HEK293T (cell line): ENCODE results near the gene MACROD1.
"Not testable (repeated sequence)": the region's sequence is repeated elsewhere in the genome, so short reads cannot be mapped to it uniquely, and the experiment has no call there.

Source experiments
- CTCF ChIA-PET: fragments of 350-600 bp; formaldehyde crosslinking; extraction: SDS; loops from one replicate; lab custom pipeline; 2021; ENCODE audit warnings: antibody characterized with exemption, inconsistent platforms; lab: Yijun Ruan, JAX
- POLR2A ChIA-PET: fragments of 350-600 bp; formaldehyde crosslinking; extraction: SDS; loops from one replicate; lab custom pipeline; 2020; ENCODE audit warnings: antibody characterized with exemption, inconsistent platforms; lab: Yijun Ruan, JAX
- DNase-seq: peaks from one replicate; pipeline ENCODE4 v3.0.0; 2012; ENCODE audit warnings: mixed read lengths; ENCODE audit errors: extremely low spot score
- ARNT ChIP-seq: fragments of 450-650 bp; IDR thresholded peaks from 2 replicates; pipeline ENCODE4 v1.6.1; 2017; ENCODE audit warnings: mild to moderate bottlenecking
- BHLHE40 ChIP-seq: fragments of 450-650 bp; IDR thresholded peaks from 2 replicates; pipeline ENCODE4 v1.6.1; 2016; ENCODE audit warnings: mild to moderate bottlenecking, moderate library complexity, borderline replicate concordance
- CTBP1 ChIP-seq: fragments of 450-650 bp; IDR thresholded peaks from 2 replicates; pipeline ENCODE4 v1.6.1; 2016; ENCODE audit warnings: borderline replicate concordance
- ELF4 ChIP-seq: fragments of 450-650 bp; IDR thresholded peaks from 2 replicates; pipeline ENCODE4 v1.6.1; 2017; ENCODE audit warnings: antibody characterized with exemption
- FOXA1 ChIP-seq: fragments of 450-650 bp; IDR thresholded peaks from 2 replicates; pipeline ENCODE4 v1.6.1; 2016; ENCODE audit warnings: mild to moderate bottlenecking
- FOXK2 ChIP-seq: fragments of 450-650 bp; IDR thresholded peaks from 2 replicates; pipeline ENCODE4 v1.6.1; 2016; ENCODE audit warnings: mild to moderate bottlenecking
- FOXM1 ChIP-seq: fragments of 450-650 bp; IDR thresholded peaks from 2 replicates; pipeline ENCODE4 v1.6.1; 2017; ENCODE audit warnings: mild to moderate bottlenecking, borderline replicate concordance
- HDGF ChIP-seq: fragments of 450-650 bp; IDR thresholded peaks from 2 replicates; pipeline ENCODE4 v1.6.1; 2017; ENCODE audit warnings: antibody characterized with exemption, borderline replicate concordance
- L3MBTL2 ChIP-seq: fragments of 450-650 bp; conservative IDR thresholded peaks from 2 replicates; pipeline ENCODE4 v1.6.1; 2016; ENCODE audit warnings: mild to moderate bottlenecking
- LEF1 ChIP-seq: fragments of 450-650 bp; IDR thresholded peaks from 2 replicates; pipeline ENCODE4 v1.6.1; 2017; ENCODE audit warnings: mild to moderate bottlenecking, borderline replicate concordance
- NFRKB ChIP-seq: fragments of 450-650 bp; IDR thresholded peaks from 2 replicates; pipeline ENCODE4 v1.6.1; 2016; ENCODE audit warnings: mild to moderate bottlenecking, moderate library complexity
- PKNOX1 ChIP-seq: fragments of 450-650 bp; IDR thresholded peaks from 2 replicates; pipeline ENCODE4 v1.6.1; 2016
- SP1 ChIP-seq: fragments of 450-650 bp; IDR thresholded peaks from 2 replicates; pipeline ENCODE4 v1.6.1; 2017
- SUZ12 ChIP-seq: fragments of 450-650 bp; IDR thresholded peaks from 2 replicates; pipeline ENCODE4 v1.6.1; 2016; ENCODE audit warnings: mild to moderate bottlenecking
- TARDBP ChIP-seq: fragments of 450-650 bp; IDR thresholded peaks from 2 replicates; pipeline ENCODE4 v1.6.1; 2016
- ZNF384 ChIP-seq: fragments of 450-650 bp; IDR thresholded peaks from 2 replicates; pipeline ENCODE4 v1.6.1; 2016

The MACROD1 gene

GRCh38 chr11:64048042-64048854 is 117.7 kb downstream of the MACROD1 start:
- TF ChIP-seq HDGF (no peak), ZNF384 (no peak), FOXM1 (no peak), ELF4 (no peak), SP1 (no peak), FOXK2 (no peak), ARNT (no peak), NFRKB (no peak), LEF1 (no peak), SUZ12 (no peak), CTBP1 (no peak), TARDBP (no peak), L3MBTL2 (no peak), PKNOX1 (no peak), FOXA1 (no peak), BHLHE40 (no peak)
- ChIA-PET CTCF (no interaction called here), POLR2A (no interaction called here)
- no peak for DNase-seq

GRCh38 chr11:64047373-64047772 is 118.5 kb downstream of the MACROD1 start:
- DNase-seq, CTCF ChIA-PET, POLR2A ChIA-PET: not testable (repeated sequence)

- no peak for TF ChIP-seq ARNT
- TF ChIP-seq BHLHE40, result no peak
- TF ChIP-seq NFRKB, result no peak
- TF ChIP-seq CTBP1, result no peak
- TF ChIP-seq HDGF, result no peak
- no peak for TF ChIP-seq SUZ12
- no peak for TF ChIP-seq FOXA1
- no peak for TF ChIP-seq LEF1
- no peak for TF ChIP-seq PKNOX1
- TF ChIP-seq TARDBP, result no peak
- TF ChIP-seq SP1, result no peak
- no peak for TF ChIP-seq L3MBTL2
- no peak for TF ChIP-seq FOXM1
- no peak for TF ChIP-seq ELF4
- no peak for TF ChIP-seq FOXK2
- no peak for TF ChIP-seq ZNF384
Observed at GRCh38 chr11:64045700-64046099, 120.2 kb downstream of the MACROD1 start.

GRCh38 chr11:64044730-64045393 is 121.1 kb downstream of the MACROD1 start:
- TF ChIP-seq TARDBP (no peak), SP1 (no peak), FOXM1 (no peak), NFRKB (no peak), LEF1 (no peak), PKNOX1 (no peak), FOXK2 (no peak), ELF4 (no peak), L3MBTL2 (no peak), CTBP1 (no peak), FOXA1 (no peak), ARNT (no peak), BHLHE40 (no peak)
- no peak for DNase-seq
- ChIA-PET CTCF (no interaction called here), POLR2A (interaction anchor here (0.6 kb wide), 1 partner anchor 13 kb away, joined by 3 read pairs; no protein-coding TSS in a partner anchor)

More at GRCh38 chr11:64045700-64046099, 120.2 kb downstream of the MACROD1 start:
- POLR2A ChIA-PET, result no interaction called here
- CTCF ChIA-PET, result interaction anchor here (1.0 kb wide), 1 partner anchor 216 kb away, joined by 3 read pairs; no protein-coding TSS in a partner anchor
- no peak for DNase-seq

- CTCF ChIA-PET, result no interaction called here
- POLR2A ChIA-PET, result no interaction called here
- no peak for TF ChIP-seq ARNT
- no peak for TF ChIP-seq ZNF384
- no peak for TF ChIP-seq FOXA1
- TF ChIP-seq L3MBTL2, result no peak
- TF ChIP-seq HDGF, result no peak
- TF ChIP-seq ELF4, result no peak
- no peak for TF ChIP-seq LEF1
- TF ChIP-seq FOXK2, result no peak
- TF ChIP-seq NFRKB, result no peak
- no peak for TF ChIP-seq BHLHE40
- TF ChIP-seq SP1, result no peak
- DNase-seq, result no peak
Observed at GRCh38 chr11:64043545-64043944, 122.4 kb downstream of the MACROD1 start.
